Endothelial cell of umbilical vein (primary cell): ENCODE measurements around the gene GAL. TPM values are rescaled to one million over a fixed set of nuclear protein-coding genes. Genes with fewer than 3 reads are reported as not detected.

ENCODE experiments used
- BruUV-seq: library from RNA; stranded (reverse); fragments of 400-500 nt; replicated peaks from 2 replicates; lab custom pipeline; 2021; lab: Mats Ljungman, UMichigan
- CTCF ChIA-PET: fragments of 300-600, 350-600 bp; sonication (Branson Sonifier 250); formaldehyde crosslinking; loops from one replicate; lab custom pipeline; 2021; ENCODE audit warnings: antibody characterized with exemption, inconsistent platforms; lab: Charles Lee
- POLR2A ChIA-PET: fragments of 300-600, 350-600 bp; sonication (Branson Sonifier 250); formaldehyde crosslinking; loops from one replicate; lab custom pipeline; 2021; ENCODE audit warnings: antibody characterized with exemption, inconsistent platforms; lab: Charles Lee
- DNase-seq: peaks from one replicate; pipeline ENCODE4 v3.0.0-alpha.2; 2011; ENCODE audit warnings: low read depth, low spot score
- FAIRE-seq: peaks from 2 replicates; lab custom pipeline; 2011; peaks lifted over from hg19 to GRCh38; lab: Jason Lieb, UNC
- H2AFZ ChIP-seq: 2 replicates; pipeline ENCODE4 v1.6.0; 2012; ENCODE audit warnings: low read depth, low read length, control low read depth, inconsistent platforms
- H3K27ac ChIP-seq: 2 replicates; pipeline ENCODE4 v1.5.1; 2011; ENCODE audit warnings: low read depth, mild to moderate bottlenecking, control low read depth, low read length, moderate library complexity; ENCODE audit not compliant: insufficient read depth
- H3K27me3 ChIP-seq, 2 experiments: 2 replicates each; pipeline versions ENCODE4 v1.6.0 to v1.6.1; 2011; ENCODE audit warnings: low read length in 2 of 2, mixed read lengths in 1 of 2; ENCODE audit not compliant: control insufficient read depth in 2 of 2, insufficient read depth in 2 of 2
- H3K36me3 ChIP-seq, 2 experiments: 2 replicates in 1 of 2; 3 replicates in 1 of 2; pipeline ENCODE4 v1.5.1; 2011; ENCODE audit warnings: low read length in 2 of 2, mild to moderate bottlenecking in 1 of 2, moderate library complexity in 1 of 2; ENCODE audit not compliant: control insufficient read depth in 2 of 2, insufficient read depth in 2 of 2; ENCODE audit errors: extremely low read depth in 1 of 2
- H3K4me1 ChIP-seq: 3 replicates; pipeline ENCODE4 v1.5.1; 2011; ENCODE audit warnings: mild to moderate bottlenecking, low read length; ENCODE audit not compliant: control insufficient read depth, insufficient read depth; ENCODE audit errors: extremely low read depth
- H3K4me2 ChIP-seq: 2 replicates; pipeline ENCODE4 v1.6.1; 2011; ENCODE audit warnings: low read length, control low read depth, mixed read lengths; ENCODE audit not compliant: insufficient read depth
- H3K4me3 ChIP-seq, 3 experiments: fragments of 200-600 bp in 1 of 3; sonication (generic), shearing (Covaris generic) in 1 of 3; replicated peaks in 1 of 3; 2 replicates each; pipeline ENCODE4 v1.5.1; 2011 to 2016; ENCODE audit warnings: control low read depth in 3 of 3, low read length in 3 of 3, mild to moderate bottlenecking in 2 of 3, inconsistent platforms in 1 of 3, low read depth in 1 of 3, moderate library complexity in 1 of 3; ENCODE audit not compliant: insufficient read depth in 1 of 3
- H3K79me2 ChIP-seq: 2 replicates; pipeline ENCODE4 v1.6.0; 2012; ENCODE audit warnings: low read length, inconsistent platforms; ENCODE audit not compliant: control insufficient read depth, insufficient read depth
- H3K9ac ChIP-seq: replicated peaks from 2 replicates; pipeline ENCODE3; 2011; ENCODE audit warnings: low read length, control low read depth; ENCODE audit not compliant: insufficient read depth; ENCODE audit errors: extremely low read depth
- H3K9me1 ChIP-seq: replicated peaks from 3 replicates; pipeline ENCODE4 v1.6.0; 2011; ENCODE audit warnings: mild to moderate bottlenecking, low read length; ENCODE audit not compliant: control insufficient read depth, insufficient read depth; ENCODE audit errors: extremely low read depth
- H3K9me3 ChIP-seq: replicated peaks from 2 replicates; pipeline ENCODE4 v1.5.1; 2012; ENCODE audit warnings: low read length, inconsistent platforms; ENCODE audit not compliant: control insufficient read depth, insufficient read depth
- H4K20me1 ChIP-seq: replicated peaks from 2 replicates; pipeline ENCODE3; 2011; ENCODE audit warnings: mild to moderate bottlenecking, low read length; ENCODE audit not compliant: control insufficient read depth, insufficient read depth; ENCODE audit errors: extremely low read depth
- CTCF ChIP-seq, 2 donors: IDR thresholded peaks; 1 replicate in 1 of 2; 2 replicates in 1 of 2; pipeline ENCODE4 v1.5.1; 2011; ENCODE audit warnings: low read length in 2 of 2, mild to moderate bottlenecking in 2 of 2, moderate library complexity in 2 of 2, control low read depth in 1 of 2, inconsistent platforms in 1 of 2, low read depth in 1 of 2; ENCODE audit not compliant: insufficient read depth in 1 of 2; ENCODE audit errors: extremely low read depth in 1 of 2
- EZH2 ChIP-seq: IDR thresholded peaks from 2 replicates; pipeline ENCODE4 v1.6.1; 2012; ENCODE audit warnings: borderline replicate concordance, low read depth, mild to moderate bottlenecking, moderate library complexity, low read length, inconsistent platforms; ENCODE audit not compliant: severe bottlenecking
- FOS ChIP-seq: IDR thresholded peaks from 2 replicates; pipeline ENCODE4 v1.6.1; 2011; ENCODE audit warnings: mild to moderate bottlenecking, low read length, moderate library complexity, borderline replicate concordance; ENCODE audit not compliant: insufficient read depth
- GATA2 ChIP-seq: IDR thresholded peaks from 2 replicates; pipeline ENCODE4 v1.7.0; 2011; ENCODE audit warnings: low read depth, mild to moderate bottlenecking, moderate library complexity, mixed read lengths, low read length; ENCODE audit not compliant: insufficient read length, insufficient read depth
- JUN ChIP-seq: IDR thresholded peaks from 2 replicates; pipeline ENCODE4 v1.6.1; 2011; ENCODE audit warnings: borderline replicate concordance, low read depth; ENCODE audit not compliant: insufficient read length, insufficient read depth
- MAX ChIP-seq: IDR thresholded peaks from 2 replicates; pipeline ENCODE4 v1.6.1; 2011; ENCODE audit not compliant: insufficient read depth, insufficient read length
- MYC ChIP-seq: IDR thresholded peaks from one replicate; pipeline ENCODE4 v1.6.1; 2011; ENCODE audit warnings: mild to moderate bottlenecking, low read depth, low read length
- POLR2A ChIP-seq: IDR thresholded peaks from 2 replicates; pipeline ENCODE4 v1.6.1; 2012; ENCODE audit warnings: low read depth, mild to moderate bottlenecking, control low read depth, low read length
- POLR2AphosphoS5 ChIP-seq: IDR thresholded peaks from 2 replicates; pipeline ENCODE4 v1.6.1; 2012; ENCODE audit warnings: low read depth, mild to moderate bottlenecking, control low read depth, low read length, moderate library complexity; ENCODE audit not compliant: insufficient read depth
- dilution Hi-C: fragments of 300-500 bp; cut with MboI; formaldehyde crosslinking; loops from one replicate; pipeline ENCODE4 v1.15.0; 2019; ENCODE audit warnings: low sequenced_read_pairs; ENCODE audit not compliant: extremely low pct_ligation_motif_present
- intact Hi-C: fragments of 100-400 bp; cut with micrococcal nuclease; formaldehyde crosslinking; loops from one replicate; pipeline ENCODE4 v1.10.0; 2022
- polyA plus RNA-seq, 4 experiments: library from polyadenylated mRNA; depleted of rRNA in 3 of 4; stranded (reverse) in 3 of 4; unstranded in 1 of 4; fragments of >200 nt; gene quantifications; 2 replicates each; pipeline versions ENCODE4 v1.2.1 to v1.2.3, GENCODE V29; 2011 to 2012; ENCODE audit warnings: missing spikeins in 1 of 4
- total RNA-seq: library from RNA; stranded (reverse); gene quantifications from 2 replicates; pipeline ENCODE4 v1.2.3, GENCODE V29; 2021

GAL gene
- total and polyA plus RNA-seq, 2 donors (not counting 3 experiments of a cell fraction or from before 2014, with no cell fraction given): 1.2 to 9.8 TPM

GRCh38 chr11:68692115-68692514, 7.8 kb downstream of the GAL start:
- no TSS peak for BruUV-seq
- POLR2A ChIA-PET: no interaction called here
- no peak overlapping the region for H3K9ac ChIP-seq
- no peak for TF ChIP-seq GATA2
- TF ChIP-seq POLR2A: no peak
- no peak for TF ChIP-seq MYC
- no peak for TF ChIP-seq FOS
- TF ChIP-seq CTCF (IDR thresholded peaks at IDR 0.05; ENCODE audit: extremely low read depth in 1 of 2, insufficient read depth in 1 of 2, low read depth in 1 of 2, low read length in 2 of 2): no peak
- no peak for TF ChIP-seq EZH2
- TF ChIP-seq POLR2AphosphoS5: no peak
- no peak for TF ChIP-seq MAX
- no peak for TF ChIP-seq JUN
- no peaks in the 10 kb centered on the region for H3K79me2 ChIP-seq
- H4K20me1 ChIP-seq: no peaks in the 10 kb centered on the region
- H3K4me2 ChIP-seq: no peak overlapping the region
- FAIRE-seq: no peak
- H2AFZ ChIP-seq: no peak overlapping the region
- no peaks in the 10 kb centered on the region for H3K9me3 ChIP-seq
- CTCF ChIA-PET: interaction anchor here (0.8 to 2.2 kb wide), 4 partner anchors 14 to 395 kb away, joined by 3 to 10 read pairs (median 4); no protein-coding TSS in a partner anchor
- H3K27ac ChIP-seq: no peak overlapping the region
- intact Hi-C loops: no loop called here
- H3K9me1 ChIP-seq: no peaks in the 10 kb centered on the region
- no peaks in the 10 kb centered on the region for H3K4me1 ChIP-seq
- peaks cover 2 to 14% of the 10 kb centered on the region in 2 experiments for H3K27me3 ChIP-seq
- dilution Hi-C loops: no loop called here
- no peak overlapping the region for H3K4me3 ChIP-seq
- DNase-seq: no peak
- H3K36me3 ChIP-seq: no peaks in the 10 kb centered on the region
